GM12874 (cell line): ENCODE measurements around the gene CA10.

Experiments
- TF ChIP-seq, protein P1 (sequence below): IDR thresholded peaks from 2 replicates; pipeline ENCODE4 v1.5.1; 2011; ENCODE audit warnings: low read depth, mild to moderate bottlenecking, control low read depth, low read length, moderate library complexity; ENCODE audit not compliant: insufficient read depth

CA10 gene

DNA sequence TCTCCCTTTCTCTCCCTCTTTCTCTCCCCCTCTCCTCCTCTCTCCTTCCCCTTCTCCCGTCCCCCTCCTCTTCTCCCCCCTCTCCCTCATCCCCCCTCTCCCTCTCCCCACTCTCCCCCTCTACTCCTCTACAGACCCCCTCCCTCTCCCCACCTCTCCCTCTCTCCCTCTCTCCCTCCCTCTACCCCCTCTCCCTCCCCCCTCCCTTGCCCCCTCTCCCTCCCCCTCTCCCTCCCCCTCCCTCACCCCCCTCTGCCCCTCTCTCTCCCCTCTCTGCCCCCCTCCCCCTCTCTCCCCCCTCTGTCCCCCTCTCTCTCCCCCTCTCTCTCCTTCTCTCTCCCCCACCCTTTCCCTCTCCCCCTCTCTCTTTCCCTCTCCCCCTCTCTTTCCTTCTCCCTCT is 545.3 kb downstream of the CA10 start:
- TF ChIP-seq, protein P1, sequence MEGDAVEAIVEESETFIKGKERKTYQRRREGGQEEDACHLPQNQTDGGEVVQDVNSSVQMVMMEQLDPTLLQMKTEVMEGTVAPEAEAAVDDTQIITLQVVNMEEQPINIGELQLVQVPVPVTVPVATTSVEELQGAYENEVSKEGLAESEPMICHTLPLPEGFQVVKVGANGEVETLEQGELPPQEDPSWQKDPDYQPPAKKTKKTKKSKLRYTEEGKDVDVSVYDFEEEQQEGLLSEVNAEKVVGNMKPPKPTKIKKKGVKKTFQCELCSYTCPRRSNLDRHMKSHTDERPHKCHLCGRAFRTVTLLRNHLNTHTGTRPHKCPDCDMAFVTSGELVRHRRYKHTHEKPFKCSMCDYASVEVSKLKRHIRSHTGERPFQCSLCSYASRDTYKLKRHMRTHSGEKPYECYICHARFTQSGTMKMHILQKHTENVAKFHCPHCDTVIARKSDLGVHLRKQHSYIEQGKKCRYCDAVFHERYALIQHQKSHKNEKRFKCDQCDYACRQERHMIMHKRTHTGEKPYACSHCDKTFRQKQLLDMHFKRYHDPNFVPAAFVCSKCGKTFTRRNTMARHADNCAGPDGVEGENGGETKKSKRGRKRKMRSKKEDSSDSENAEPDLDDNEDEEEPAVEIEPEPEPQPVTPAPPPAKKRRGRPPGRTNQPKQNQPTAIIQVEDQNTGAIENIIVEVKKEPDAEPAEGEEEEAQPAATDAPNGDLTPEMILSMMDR, result no peak

DNA sequence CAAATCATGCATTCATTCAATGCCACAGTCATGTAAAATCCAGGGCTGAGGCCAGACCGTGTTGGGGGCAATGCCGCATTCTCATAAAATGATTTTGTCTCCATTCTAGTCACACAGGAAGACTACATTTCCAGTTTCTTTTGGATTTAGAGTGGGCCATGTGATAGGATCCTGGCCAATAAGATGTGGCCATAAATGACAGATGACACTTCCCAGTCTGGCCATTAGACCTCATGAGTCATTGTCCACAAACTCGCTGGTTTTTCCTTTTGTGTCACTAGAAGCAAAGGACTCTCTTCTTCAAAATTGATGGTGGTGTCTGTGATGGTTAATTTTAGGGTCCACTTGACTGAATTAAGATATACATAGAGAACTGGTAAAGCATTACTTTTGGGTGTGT is 545.8 kb downstream of the CA10 start:
- TF ChIP-seq, protein P1, result no peak

DNA sequence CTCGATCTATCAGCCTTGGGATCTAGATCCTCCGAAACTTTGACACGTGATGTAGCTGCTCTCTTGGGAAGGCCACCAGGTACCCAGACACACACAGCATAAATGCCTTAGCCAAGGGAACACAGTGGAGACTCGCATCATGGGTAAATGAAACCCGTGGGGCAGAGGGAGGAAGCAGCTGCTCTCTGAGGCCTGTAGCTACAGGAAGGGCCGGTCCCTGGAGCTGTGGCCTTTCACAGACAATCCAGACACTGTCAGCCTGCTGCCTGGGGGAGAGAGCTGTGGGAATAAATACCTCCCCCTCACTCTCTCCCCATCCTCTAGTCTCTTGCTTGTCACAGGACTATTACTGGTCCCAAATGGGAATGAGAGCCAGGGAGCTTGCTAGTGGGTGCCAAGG is 546.9 kb downstream of the CA10 start:
- TF ChIP-seq, protein P1, result no peak

DNA sequence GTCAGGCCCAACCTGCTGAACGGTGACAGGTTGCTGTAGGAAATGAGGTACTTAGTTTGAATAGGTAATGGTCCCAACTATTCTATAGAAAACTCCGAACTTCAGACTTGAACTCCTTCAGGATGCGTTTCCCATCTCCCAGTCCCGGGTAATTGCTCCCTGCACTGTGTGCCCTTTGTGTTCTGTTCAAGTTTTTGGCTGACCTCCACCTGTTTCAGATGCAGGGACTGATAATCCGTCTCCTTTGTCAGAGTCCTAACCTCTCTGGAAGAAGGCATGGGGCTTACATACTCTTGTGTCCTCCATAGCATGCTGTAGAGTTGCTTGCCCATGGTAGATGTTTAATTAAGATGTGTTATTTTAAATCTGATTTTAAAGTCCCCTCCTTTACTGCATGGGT is 547.7 kb downstream of the CA10 start:
- TF ChIP-seq, protein P1, result no peak

DNA sequence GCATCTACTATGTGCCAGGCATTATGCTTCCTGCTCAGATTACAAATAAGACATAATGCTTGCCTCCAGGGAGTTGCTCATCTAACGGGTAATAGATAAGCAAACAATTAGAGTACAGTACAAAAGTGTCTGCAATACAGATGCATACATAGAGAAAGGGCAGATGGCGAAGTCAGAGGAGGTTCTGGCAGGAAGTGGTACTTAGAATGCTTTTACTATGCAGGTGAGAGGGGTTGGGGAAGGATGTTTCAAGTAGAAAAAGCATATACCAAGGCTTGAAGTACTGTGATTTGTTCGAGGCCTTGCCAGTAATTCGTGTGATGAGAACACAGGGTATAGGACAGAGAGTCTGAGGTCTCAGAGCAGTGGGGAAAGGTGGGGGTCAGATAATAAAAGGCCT is 548.4 kb downstream of the CA10 start:
- TF ChIP-seq, protein P1, result no peak

DNA sequence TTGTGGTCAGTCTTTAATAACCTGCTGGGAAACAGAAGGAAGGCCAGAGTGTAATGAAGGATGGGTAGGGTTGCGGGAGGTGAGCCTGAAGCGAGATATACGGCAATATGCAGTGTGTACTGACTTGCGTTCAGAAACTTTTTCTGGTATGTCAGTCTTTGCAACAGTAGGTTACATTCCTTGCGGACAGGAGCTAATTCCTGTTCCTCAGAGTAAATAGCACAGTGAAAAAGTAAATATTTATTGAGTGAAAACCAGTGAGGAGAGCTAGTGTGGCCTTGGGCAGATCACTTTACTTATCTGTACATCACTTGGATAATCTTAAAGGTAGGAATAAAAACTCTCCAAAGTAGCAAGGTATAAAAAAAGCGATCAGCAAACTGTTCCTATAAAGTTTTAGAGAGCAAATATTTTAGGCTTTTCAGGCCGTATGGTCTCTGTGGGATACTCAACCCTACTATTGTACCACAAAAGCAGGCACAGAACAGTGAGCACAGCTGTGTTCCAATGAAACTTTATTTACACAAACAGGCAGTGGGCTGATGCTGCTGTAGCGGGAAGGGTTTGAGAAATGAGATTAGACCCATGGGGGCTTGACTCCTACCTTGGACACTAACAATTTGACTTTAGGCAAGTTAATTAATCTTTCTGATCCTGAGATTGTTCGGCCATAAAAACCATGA is 550.1 kb downstream of the CA10 start:
- TF ChIP-seq, protein P1, result no peak

DNA sequence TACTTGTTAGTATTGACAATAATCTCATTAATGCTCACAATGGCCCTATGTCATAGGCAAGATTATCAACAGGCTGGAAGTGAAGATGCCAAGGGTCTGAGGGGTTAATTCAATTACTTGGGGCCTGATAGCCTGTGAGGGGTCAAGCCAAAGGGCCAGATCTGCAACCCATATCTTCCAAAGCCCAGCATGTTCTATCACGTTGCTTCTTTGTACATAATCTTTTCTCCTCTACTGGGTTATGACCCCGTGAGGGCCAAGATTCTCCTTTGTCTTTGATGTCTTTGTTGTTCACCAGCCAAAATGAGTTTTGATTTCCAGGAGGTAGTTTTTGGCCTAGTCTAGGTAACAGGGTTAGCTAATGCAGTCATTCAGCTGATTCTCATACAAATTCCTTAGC is 551.0 kb downstream of the CA10 start:
- TF ChIP-seq, protein P1, result no peak
